ENCODE data around the gene EHD1. TPM values are rescaled to one million over a fixed set of nuclear protein-coding genes. Genes with fewer than 3 reads are reported as not detected.

EHD1 gene
- total RNA-seq, 3 donors from 2014 or later = 26.9 to 45.4 (median 31.2) TPM

- Histone ChIP-seq H3K4me3 (no peak overlapping the region), H3K9me3 (no peaks in the 10 kb centered on the region), H3K36me3 (no peaks in the 10 kb centered on the region), H3K4me1 (peaks cover 26 to 32% of the 10 kb centered on the region in 2 donors), H3K27me3 (no peaks in the 10 kb centered on the region), H3K27ac (peak overlapping the region; percentile 83 to 85)
- intact Hi-C loops (cut with DNase I; ENCODE audit: low total_unique reads) = loop anchor here (10.0 kb wide), 1 partner anchor 162 kb away; the partner anchor contains the start of gene ARL2
- no peak for TF ChIP-seq CTCF (IDR thresholded peaks at IDR 0.05)
- no peak for TF ChIP-seq POLR2AphosphoS5 (IDR thresholded peaks at IDR 0.05)
- no peak for TF ChIP-seq POLR2A (IDR thresholded peaks at IDR 0.05)
- DNase-seq (ENCODE audit: low spot score in 2 of 2) = no peak
Observed at GRCh38 chr11:64852804-64853509, 25.5 kb downstream of the EHD1 start.

DNA sequence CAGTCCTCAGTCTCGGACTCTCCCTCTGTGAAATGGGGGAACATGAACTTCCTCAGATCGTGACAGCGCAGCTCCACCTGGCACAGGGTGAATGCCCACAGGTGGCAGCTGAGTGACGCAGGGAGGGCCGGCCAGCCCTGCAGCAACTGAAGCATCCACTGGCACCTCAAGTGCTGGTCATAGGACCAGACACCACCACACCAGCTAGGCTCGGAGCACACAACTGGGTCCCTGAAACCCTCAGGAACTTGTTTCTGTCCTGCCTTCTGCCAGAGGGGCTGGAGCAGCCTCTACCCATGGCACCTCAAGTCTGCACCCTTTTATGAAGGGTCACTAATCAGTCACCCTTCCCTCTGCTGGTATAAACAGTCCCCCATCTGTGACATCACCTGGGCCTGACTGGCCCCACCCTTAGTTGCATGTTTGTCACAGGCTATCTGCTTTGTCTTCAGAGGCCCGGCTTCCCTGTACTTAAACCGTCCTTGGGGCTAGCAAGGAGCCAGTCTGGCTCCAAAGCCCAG lies 26.5 kb downstream of the EHD1 start:
- intact Hi-C loops (cut with DNase I; ENCODE audit: low total_unique reads) = loop anchor here (10.0 kb wide), 1 partner anchor 163 kb away; the partner anchor contains the start of gene ARL2
- H3K27ac ChIP-seq = peak overlapping the region; percentile 42 to 69
- no peaks in the 10 kb centered on the region for H3K36me3 ChIP-seq
- H3K4me1 ChIP-seq = peaks cover 26 to 39% of the 10 kb centered on the region in 2 donors
- no peak overlapping the region for H3K4me3 ChIP-seq
- TF ChIP-seq POLR2AphosphoS5 (IDR thresholded peaks at IDR 0.05) = no peak
- TF ChIP-seq CTCF (IDR thresholded peaks at IDR 0.05) = no peak
- no peak for TF ChIP-seq POLR2A (IDR thresholded peaks at IDR 0.05)
- no peak for DNase-seq (ENCODE audit: low spot score in 2 of 2)
- no peaks in the 10 kb centered on the region for H3K27me3 ChIP-seq
- no peaks in the 10 kb centered on the region for H3K9me3 ChIP-seq

DNA sequence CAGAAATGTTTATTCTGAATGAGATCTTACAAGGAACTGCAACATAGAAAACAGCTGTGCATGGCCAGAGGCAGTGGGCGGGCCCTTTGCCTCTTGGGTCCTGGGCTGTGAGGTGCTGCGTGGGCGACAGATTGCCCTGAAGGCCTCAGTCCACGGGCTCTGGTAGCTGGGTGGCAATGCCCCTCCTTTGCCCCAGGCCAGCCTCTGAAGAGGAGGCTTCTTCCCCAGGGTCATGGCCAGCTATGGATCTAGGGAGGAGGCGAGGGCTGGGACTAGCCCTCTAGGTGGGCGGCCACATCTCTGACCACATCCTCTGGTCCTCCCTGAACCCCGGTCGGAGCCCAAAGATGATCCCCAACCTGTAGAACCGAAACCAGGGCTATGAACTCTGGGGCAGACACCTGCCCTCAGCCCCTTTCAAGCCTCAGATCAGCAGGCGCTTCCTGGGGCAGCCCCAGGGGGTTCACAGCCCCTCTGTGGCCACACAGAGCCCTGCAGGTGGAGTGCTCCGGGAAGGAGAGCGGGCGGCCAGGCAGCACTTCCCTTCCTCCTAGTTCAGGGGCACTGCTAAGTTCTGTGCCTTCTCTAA lies 27.3 kb downstream of the EHD1 start:
- H3K27me3 ChIP-seq = no peaks in the 10 kb centered on the region
- TF ChIP-seq POLR2AphosphoS5 (IDR thresholded peaks at IDR 0.05) = no peak
- no peak for TF ChIP-seq CTCF (IDR thresholded peaks at IDR 0.05)
- no peak for TF ChIP-seq POLR2A (IDR thresholded peaks at IDR 0.05)
- intact Hi-C loops (cut with DNase I; ENCODE audit: low total_unique reads) = loop anchor here (10.0 kb wide), 1 partner anchor 164 kb away; the partner anchor contains the start of gene ARL2
- no peak overlapping the region for H3K4me3 ChIP-seq
- no peaks in the 10 kb centered on the region for H3K36me3 ChIP-seq
- H3K9me3 ChIP-seq = no peaks in the 10 kb centered on the region
- DNase-seq (ENCODE audit: low spot score in 2 of 2) = no peak
- peaks cover 21 to 32% of the 10 kb centered on the region in 2 donors for H3K4me1 ChIP-seq
- peak overlapping the region; percentile 69 for H3K27ac ChIP-seq

- Histone ChIP-seq H3K27ac (peak overlapping the region; percentile 29 to 69), H3K27me3 (no peaks in the 10 kb centered on the region), H3K4me1 (peaks cover 14 to 19% of the 10 kb centered on the region in 2 donors), H3K4me3 (no peak overlapping the region), H3K36me3 (no peaks in the 10 kb centered on the region), H3K9me3 (no peaks in the 10 kb centered on the region)
- no peak for TF ChIP-seq CTCF (IDR thresholded peaks at IDR 0.05)
- TF ChIP-seq POLR2AphosphoS5 (IDR thresholded peaks at IDR 0.05) = no peak
- TF ChIP-seq POLR2A (IDR thresholded peaks at IDR 0.05) = no peak
- DNase-seq (ENCODE audit: low spot score in 2 of 2) = no peak
- intact Hi-C loops (cut with DNase I; ENCODE audit: low total_unique reads) = loop anchor here (5.0 to 10.0 kb wide), 2 partner anchors 48 to 165 kb away; partner anchors contain the start of gene ARL2
Observed at GRCh38 chr11:64849598-64850356, 28.6 kb downstream of the EHD1 start.

Measured in breast epithelium (tissue), 4 donors.